ENCODE measurements around the gene PRSS12. TPM values are rescaled to one million over a fixed set of nuclear protein-coding genes. Genes with fewer than 3 reads are reported as not detected.
"Not testable (repeated sequence)": the region's sequence is repeated elsewhere in the genome, so short reads cannot be mapped to it uniquely, and the experiment has no call there.

Gene PRSS12
- total RNA-seq, 1 experiment from 2014 or later: 5.4 TPM

DNA sequence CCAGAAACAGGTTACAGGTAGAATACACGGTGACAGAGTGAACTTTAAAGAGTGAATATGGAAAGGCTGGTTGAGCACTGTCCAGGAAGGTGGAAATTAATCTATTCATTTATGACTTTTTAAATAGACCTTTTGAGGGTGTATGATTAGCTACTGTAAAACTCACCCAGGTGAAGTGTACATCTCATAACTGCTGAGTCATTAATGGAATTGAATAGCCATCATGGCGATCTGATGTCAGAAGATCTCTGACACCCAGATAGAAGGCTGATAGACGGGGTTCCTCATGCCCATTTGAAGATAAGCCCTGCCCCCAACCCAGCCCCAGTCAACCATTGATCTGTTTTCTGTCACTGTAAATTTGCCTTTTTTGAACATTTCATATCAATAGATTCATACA lies 84.0 kb downstream of the PRSS12 start:
- no peak for DNase-seq
- no peaks in the 10 kb centered on the region for H3K9me3 Mint-ChIP-seq
- Histone ChIP-seq H3K4me1 (ENCODE audit: insufficient read depth, low read length) (no peaks in the 10 kb centered on the region), H4K91ac (ENCODE audit: insufficient read length, low read depth, low read length) (no peak overlapping the region), H3K9ac (ENCODE audit: extremely low read depth, insufficient read length, low read length) (no peak overlapping the region), H3K23ac (ENCODE audit: insufficient read length, low read depth, low read length) (no peak overlapping the region), H2BK120ac (ENCODE audit: low read depth, low read length, poor library complexity, severe bottlenecking) (no peak overlapping the region), H3K4ac (ENCODE audit: low read depth, low read length) (no peak overlapping the region), H3K27ac (ENCODE audit: insufficient read length, low read depth, low read length) (no peak overlapping the region), H3T11ph (ENCODE audit: low read length) (no peak overlapping the region), H4K5ac (ENCODE audit: insufficient read length, low read depth, low read length) (no peak overlapping the region), H4K20me1 (ENCODE audit: control insufficient read depth, insufficient read depth, insufficient read length) (no peaks in the 10 kb centered on the region), H3K18ac (ENCODE audit: insufficient read length, low read depth, low read length) (no peak overlapping the region), H3K27me3 (ENCODE audit: insufficient read depth, low read length) (no peaks in the 10 kb centered on the region), H2AK5ac (ENCODE audit: insufficient read length, low read length) (no peak overlapping the region), H3K14ac (ENCODE audit: insufficient read depth, low read length) (no peak overlapping the region), H3K79me2 (ENCODE audit: insufficient read depth, low read length) (no peaks in the 10 kb centered on the region), H2BK20ac (ENCODE audit: low read depth, low read length, poor library complexity, severe bottlenecking) (no peak overlapping the region), H2BK15ac (ENCODE audit: low read depth, low read length) (no peak overlapping the region), H3K79me1 (ENCODE audit: insufficient read depth, low read depth, low read length, poor library complexity, severe bottlenecking) (no peaks in the 10 kb centered on the region), H3K23me2 (ENCODE audit: insufficient read length, low read depth, low read length, poor library complexity, severe bottlenecking) (no peaks in the 10 kb centered on the region), H2BK12ac (ENCODE audit: insufficient read length, low read depth, low read length) (no peak overlapping the region), H3K4me2 (ENCODE audit: insufficient read depth, insufficient read length, low read length) (no peak overlapping the region), H3K9me3 (ENCODE audit: control insufficient read depth, low read depth, low read length) (no peaks in the 10 kb centered on the region), H2BK5ac (ENCODE audit: insufficient read length, low read length) (no peak overlapping the region), H2AFZ (ENCODE audit: low read length) (no peak overlapping the region), H3K56ac (ENCODE audit: insufficient read length, low read depth, low read length) (no peak overlapping the region), H4K8ac (replicated peaks; ENCODE audit: insufficient read length, low read depth, low read length) (no peak overlapping the region)
- no CpG with 5 or more reads among the region's 3 CpGs for WGBS (ENCODE audit: extremely low coverage, insufficient read length, low lambda C conversion rate)
- H3K4me1 Mint-ChIP-seq: no peaks in the 10 kb centered on the region
- H3K27ac Mint-ChIP-seq: no peak overlapping the region
- no peaks in the 10 kb centered on the region for H3K36me3 Mint-ChIP-seq (ENCODE audit: insufficient read depth in 1 of 3, low read depth in 3 of 3)
- no peak for TF ChIP-seq CTCF (conservative IDR thresholded peaks at IDR 0.05)
- no peaks in the 10 kb centered on the region for H3K27me3 Mint-ChIP-seq (ENCODE audit: low read depth)
- H3K4me3 Mint-ChIP-seq: no peak overlapping the region

DNA sequence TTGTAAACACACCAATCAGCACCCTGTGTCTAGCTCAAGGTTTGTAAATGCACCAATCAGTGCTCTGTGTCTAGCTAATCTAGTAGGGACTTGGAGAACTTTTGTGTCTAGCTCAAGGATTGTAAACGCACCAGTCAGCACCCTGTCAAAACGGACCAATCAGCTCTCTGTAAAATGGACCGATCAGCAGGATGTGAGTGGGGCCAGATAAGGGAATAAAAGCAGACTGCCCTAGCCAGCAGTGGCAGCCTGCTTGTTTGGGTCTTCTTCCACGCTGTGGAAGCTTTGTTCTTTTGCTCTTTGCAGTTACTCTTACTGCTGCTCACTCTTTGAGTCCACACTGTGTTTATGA lies 86.7 kb downstream of the PRSS12 start:
- H3K27me3 Mint-ChIP-seq (ENCODE audit: low read depth); H3K27ac Mint-ChIP-seq; H2AFZ ChIP-seq (ENCODE audit: low read length); H3K9me3 ChIP-seq (ENCODE audit: control insufficient read depth, low read depth, low read length); H4K20me1 ChIP-seq (ENCODE audit: control insufficient read depth, insufficient read depth, insufficient read length); H3K4me1 ChIP-seq (ENCODE audit: insufficient read depth, low read length); H3K4me2 ChIP-seq (ENCODE audit: insufficient read depth, insufficient read length, low read length); H3K4me3 Mint-ChIP-seq; H3K36me3 Mint-ChIP-seq (ENCODE audit: insufficient read depth in 1 of 3, low read depth in 3 of 3); H2BK12ac ChIP-seq (ENCODE audit: insufficient read length, low read depth, low read length); H3K27me3 ChIP-seq (ENCODE audit: insufficient read depth, low read length); H4K5ac ChIP-seq (ENCODE audit: insufficient read length, low read depth, low read length); H3K27ac ChIP-seq (ENCODE audit: insufficient read length, low read depth, low read length); H3K4me1 Mint-ChIP-seq; H2AK5ac ChIP-seq (ENCODE audit: insufficient read length, low read length); H3K23me2 ChIP-seq (ENCODE audit: insufficient read length, low read depth, low read length, poor library complexity, severe bottlenecking); H3K18ac ChIP-seq (ENCODE audit: insufficient read length, low read depth, low read length); H2BK20ac ChIP-seq (ENCODE audit: low read depth, low read length, poor library complexity, severe bottlenecking); H4K8ac ChIP-seq (replicated peaks; ENCODE audit: insufficient read length, low read depth, low read length); H3K9ac ChIP-seq (ENCODE audit: extremely low read depth, insufficient read length, low read length); H3K9me3 Mint-ChIP-seq; H3K56ac ChIP-seq (ENCODE audit: insufficient read length, low read depth, low read length); H4K91ac ChIP-seq (ENCODE audit: insufficient read length, low read depth, low read length); H3K23ac ChIP-seq (ENCODE audit: insufficient read length, low read depth, low read length); H3K79me2 ChIP-seq (ENCODE audit: insufficient read depth, low read length); H3T11ph ChIP-seq (ENCODE audit: low read length); H2BK120ac ChIP-seq (ENCODE audit: low read depth, low read length, poor library complexity, severe bottlenecking); H3K4ac ChIP-seq (ENCODE audit: low read depth, low read length); H2BK15ac ChIP-seq (ENCODE audit: low read depth, low read length); H3K14ac ChIP-seq (ENCODE audit: insufficient read depth, low read length); H2BK5ac ChIP-seq (ENCODE audit: insufficient read length, low read length); DNase-seq; H3K79me1 ChIP-seq (ENCODE audit: insufficient read depth, low read depth, low read length, poor library complexity, severe bottlenecking): not testable (repeated sequence)
- no CpG with 5 or more reads among the region's 4 CpGs for WGBS (ENCODE audit: extremely low coverage, insufficient read length, low lambda C conversion rate)
